Activated CD4-positive, alpha-beta T cell treated with anti-CD3 and anti-CD28 coated beads, Interleukin-2, amount 50 U/mL, for 1 hour (primary cell): Measurements from ENCODE around the gene CCDC110.
A peak's percentile ranks its signal among the peaks of the same experiment; 100 is the strongest.

Source experiments
- DNase-seq: peaks from one replicate; pipeline ENCODE4 v3.0.0-alpha.2; 2020

Gene CCDC110

DNA sequence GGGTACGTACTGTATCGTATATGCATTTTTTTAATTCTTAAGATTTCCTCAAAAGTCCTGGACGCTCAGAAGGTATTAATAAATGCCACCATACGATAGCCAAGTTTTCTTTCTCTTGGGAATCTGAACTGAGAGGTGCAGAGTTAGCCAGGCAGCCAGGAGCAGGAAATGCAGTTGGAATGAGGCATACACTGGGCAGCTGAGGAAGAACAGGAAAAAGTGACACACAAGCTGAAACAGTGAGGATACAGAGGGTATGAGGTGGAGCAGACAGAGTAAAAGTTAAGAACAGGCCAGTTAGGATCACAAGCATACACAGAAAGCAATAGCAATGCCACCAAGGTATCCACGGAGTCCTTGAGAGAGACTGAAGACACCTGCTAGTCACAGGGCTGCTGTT is 59.1 kb downstream of the CCDC110 start:
- DNase-seq: no peak

DNA sequence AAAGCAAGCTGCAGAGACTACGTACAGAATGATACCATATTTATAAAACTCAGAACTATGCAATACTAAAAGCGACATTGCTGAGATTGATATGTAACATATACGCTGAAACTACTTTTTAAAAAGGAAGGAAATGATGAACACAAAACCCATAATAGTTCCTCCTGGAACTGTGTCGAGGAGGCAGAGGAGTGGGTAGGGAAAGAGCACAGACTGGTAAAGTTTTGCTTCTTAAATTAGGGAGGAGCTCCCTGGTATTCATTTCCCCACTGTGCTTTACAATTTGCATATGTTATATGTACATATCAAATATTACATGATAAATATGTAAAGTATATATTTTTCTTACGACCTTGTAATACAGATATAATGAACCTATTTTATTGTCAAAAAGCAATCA is 59.7 kb downstream of the CCDC110 start:
- DNase-seq: no peak

GRCh38 chr4:185408432-185408831 is 63.1 kb downstream of the CCDC110 start:
- no peak for DNase-seq

DNA sequence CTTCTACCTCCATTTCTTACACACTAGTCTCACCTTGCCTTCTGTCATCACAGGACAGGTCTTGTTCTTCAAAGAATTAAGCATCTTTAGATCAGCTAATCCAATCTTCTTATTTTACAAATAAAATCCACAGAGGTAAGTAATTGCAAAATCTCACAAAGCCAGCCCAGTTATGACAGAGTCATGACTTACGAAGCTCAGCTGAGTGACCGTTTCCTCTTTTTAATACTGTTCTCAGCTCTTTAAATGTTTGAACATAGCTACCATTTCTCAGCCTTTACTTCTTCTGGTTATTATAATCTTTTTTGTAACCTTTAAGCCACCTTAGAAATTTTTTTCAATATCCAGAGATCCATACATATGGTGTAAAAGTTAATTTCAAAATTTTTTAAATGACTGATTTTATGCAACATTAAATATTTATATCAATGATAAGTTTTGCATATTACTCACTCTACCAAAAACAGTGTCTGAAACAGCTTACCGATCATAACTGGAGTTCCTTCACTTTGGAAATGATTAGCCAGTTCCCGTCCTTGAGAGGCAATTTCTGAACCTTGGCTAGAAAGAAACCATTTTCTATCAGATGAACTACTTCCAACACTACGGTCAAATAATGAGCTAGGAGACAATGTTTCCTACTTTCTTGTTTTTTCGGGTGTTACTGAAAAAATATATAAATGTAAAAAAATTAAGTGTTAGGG is 66.1 kb downstream of the CCDC110 start:
- no peak for DNase-seq

GRCh38 chr4:185404031-185404430 is 67.5 kb downstream of the CCDC110 start:
- DNase-seq: no peak

- no peak for DNase-seq
Measured at GRCh38 chr4:185399466-185399865, 72.1 kb downstream of the CCDC110 start.

DNA sequence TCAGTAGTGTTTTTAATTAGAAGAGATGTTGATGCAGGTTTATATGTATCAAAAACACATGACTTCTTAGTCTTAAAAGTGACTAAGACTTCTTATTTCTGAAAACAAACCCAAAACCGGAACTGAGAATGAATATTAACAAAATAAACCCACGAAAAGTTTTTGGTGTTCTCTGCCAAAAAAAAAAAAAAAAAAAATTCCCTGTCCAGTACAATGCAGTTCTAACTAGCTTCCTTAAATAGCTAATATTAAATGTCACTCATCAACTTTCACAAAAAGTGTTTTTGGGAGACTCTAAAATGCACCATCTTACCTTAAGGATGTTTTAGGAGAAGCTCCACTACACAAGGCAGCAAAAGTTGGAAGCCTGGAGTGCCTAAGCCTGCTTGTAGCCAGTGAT is 72.9 kb downstream of the CCDC110 start:
- no peak for DNase-seq

DNA sequence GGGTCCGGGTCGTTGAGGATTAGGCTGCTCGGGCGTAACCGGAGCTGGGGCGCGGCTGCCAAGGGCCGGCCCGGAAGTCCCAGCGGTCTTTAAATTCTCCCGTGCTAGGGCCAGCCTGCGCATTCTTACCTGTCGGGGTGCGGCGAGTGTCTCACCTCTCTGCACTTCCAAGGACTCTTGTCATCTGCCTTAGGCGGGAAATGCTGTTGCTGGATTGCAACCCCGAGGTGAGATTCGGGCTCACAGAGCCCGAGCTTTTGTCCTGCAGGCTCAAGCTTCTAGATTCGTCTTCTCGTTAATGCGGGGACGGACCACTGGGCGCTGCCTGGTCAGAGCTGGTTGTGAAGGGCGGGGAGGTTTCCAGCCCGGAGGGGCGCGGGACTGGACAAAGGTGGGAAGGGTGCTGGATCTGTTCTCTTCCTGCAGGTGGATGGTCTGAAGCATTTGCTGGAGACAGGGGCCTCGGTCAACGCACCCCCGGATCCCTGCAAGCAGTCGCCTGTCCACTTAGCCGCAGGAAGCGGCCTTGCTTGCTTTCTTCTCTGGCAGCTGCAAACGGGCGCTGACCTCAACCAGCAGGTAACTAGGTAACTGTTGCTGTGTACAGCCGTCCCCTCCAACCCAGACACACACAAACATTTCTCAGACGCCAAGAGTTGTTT is 74.7 kb downstream of the CCDC110 start, which contains the start of gene ANKRD37:
TSS of gene ANKRD37 (plus strand) at position 118 of the 662 bp plus-strand sequence. CDS start at position 201, 83 bp downstream.
- DNase-seq: no peak

DNA sequence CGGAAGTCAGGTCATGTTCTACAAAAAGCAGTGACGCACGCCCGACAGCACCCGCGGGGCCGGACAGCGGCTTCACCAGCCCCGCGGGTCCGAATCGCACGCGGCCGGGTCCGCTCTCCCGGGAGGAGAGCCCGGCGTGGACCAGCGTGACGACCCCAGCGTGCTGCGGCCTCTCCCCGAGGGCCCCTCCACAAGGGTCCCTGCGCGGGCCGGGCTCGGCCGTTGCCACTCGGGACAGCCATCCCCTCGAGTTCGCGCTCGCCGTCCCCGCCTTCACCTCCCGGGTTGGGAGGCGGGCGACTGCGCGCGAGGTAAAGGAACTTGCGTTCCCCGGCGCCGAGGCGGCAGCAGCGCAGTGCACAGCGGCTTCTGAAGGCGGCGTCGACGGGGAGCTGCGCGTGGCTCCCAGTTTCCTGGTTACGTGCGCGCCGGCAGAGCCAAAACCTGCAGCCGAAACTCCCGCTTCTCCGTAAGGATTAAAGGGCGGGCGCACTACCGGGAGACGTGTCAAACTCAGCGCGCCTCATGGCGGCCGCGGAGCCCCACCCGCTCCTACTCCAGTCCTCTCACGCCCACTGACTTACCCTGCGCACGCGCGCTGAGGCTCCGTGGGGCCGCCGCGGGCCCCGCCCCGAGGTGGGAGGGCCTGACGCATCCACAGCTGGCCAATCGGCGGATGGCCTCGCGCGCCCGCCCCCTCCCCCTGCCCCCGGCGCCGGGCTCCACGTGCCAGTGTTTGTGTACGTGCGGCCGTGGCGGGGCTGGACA is 75.4 kb downstream of the CCDC110 start:
- DNase-seq: peak; percentile 93

DNA sequence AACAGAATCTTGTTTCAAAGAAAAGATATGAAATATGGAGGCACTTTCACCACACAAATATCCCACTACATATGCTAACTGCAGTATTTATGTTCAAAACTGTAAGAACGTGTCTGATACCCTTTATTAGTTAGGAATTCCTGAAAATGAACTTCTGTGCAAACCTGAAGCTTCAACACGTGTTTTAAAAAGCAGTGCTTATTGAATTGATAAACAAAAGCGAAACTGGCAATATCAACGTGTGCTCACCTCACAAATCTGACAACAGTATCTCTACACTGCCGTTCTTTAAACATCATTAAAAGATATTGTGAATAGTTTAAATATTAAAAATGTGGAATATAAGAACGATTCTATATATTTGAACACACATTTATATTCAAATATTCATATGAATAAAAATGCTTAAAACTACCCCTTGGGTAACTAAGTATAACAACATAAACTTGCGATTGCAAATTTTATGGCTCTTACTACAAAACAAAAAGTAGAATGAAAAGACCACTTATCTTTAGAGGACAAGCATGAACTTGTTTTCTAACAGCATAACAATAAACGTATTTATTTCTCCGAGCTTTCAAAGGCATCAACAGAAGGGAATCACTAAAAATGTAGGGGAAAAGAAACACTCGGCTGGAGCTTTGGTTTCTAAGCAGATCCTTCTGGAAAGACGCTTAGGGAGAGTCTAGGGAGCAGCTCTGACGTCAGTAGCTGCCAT is 76.1 kb downstream of the CCDC110 start, which contains the start of gene LRP2BP:
TSS of gene LRP2BP (minus strand) at position 687 of the 718 bp plus-strand sequence. CDS start 17,738 bp downstream, outside the sequence.
- no peak for DNase-seq
